ENCODE measurements around the gene CRKL.

DNA sequence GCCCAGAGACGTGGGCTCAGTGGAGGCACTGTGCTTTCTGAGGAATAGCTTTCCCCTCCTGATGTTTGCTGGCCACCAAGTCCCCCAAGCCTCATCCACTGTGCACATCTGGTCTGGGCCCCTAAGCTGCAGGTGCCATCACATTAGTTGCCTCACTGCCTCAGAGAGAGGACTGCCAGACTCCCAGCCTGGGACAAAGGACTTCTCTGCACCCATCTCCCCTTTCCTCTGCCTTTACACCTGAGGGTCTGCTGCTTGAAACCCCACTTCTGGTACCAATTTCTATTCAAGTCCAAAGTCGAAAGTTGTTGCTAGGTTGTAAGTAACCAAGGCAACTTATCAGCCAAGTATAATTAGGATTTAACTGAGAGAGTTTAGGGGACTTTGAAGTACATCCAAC is 61.2 kb downstream of the CRKL start:
- TF ChIP-seq, protein P1, sequence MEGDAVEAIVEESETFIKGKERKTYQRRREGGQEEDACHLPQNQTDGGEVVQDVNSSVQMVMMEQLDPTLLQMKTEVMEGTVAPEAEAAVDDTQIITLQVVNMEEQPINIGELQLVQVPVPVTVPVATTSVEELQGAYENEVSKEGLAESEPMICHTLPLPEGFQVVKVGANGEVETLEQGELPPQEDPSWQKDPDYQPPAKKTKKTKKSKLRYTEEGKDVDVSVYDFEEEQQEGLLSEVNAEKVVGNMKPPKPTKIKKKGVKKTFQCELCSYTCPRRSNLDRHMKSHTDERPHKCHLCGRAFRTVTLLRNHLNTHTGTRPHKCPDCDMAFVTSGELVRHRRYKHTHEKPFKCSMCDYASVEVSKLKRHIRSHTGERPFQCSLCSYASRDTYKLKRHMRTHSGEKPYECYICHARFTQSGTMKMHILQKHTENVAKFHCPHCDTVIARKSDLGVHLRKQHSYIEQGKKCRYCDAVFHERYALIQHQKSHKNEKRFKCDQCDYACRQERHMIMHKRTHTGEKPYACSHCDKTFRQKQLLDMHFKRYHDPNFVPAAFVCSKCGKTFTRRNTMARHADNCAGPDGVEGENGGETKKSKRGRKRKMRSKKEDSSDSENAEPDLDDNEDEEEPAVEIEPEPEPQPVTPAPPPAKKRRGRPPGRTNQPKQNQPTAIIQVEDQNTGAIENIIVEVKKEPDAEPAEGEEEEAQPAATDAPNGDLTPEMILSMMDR (IDR thresholded peaks at IDR 0.05), result no peak
- TF ChIP-seq POLR2A (IDR thresholded peaks at IDR 0.05), result no peak

Measured in adrenal gland (tissue), 5 donors.